Effector memory CD8-positive, alpha-beta T cell (primary cell): ENCODE data around the gene CAMTA1.

Source experiments
- ATAC-seq: fragments of 150-1000 bp; cut with Tn5 transposase; replicated peaks from 2 replicates; pipeline ENCODE4 v1.10.0; 2021; ENCODE audit warnings: mild to moderate bottlenecking, moderate library complexity
- DNase-seq, 3 experiments: peaks; one replicate each; pipeline ENCODE4 v3.0.0; 2021
- H3K27ac Mint-ChIP-seq, 2 donors: one replicate each; pipeline ENCODE4 v1.8.0; 2022; ENCODE audit warnings: mild to moderate bottlenecking in 2 of 2, mixed read lengths in 2 of 2, moderate library complexity in 2 of 2
- H3K27me3 Mint-ChIP-seq, 2 donors: one replicate each; pipeline ENCODE4 v1.8.0; 2022; ENCODE audit warnings: mixed read lengths in 2 of 2
- H3K36me3 Mint-ChIP-seq: one replicate; pipeline ENCODE4 v1.8.0; 2022; ENCODE audit warnings: mild to moderate bottlenecking, moderate library complexity, mixed read lengths; ENCODE audit not compliant: insufficient read depth
- H3K4me1 Mint-ChIP-seq, 2 donors: one replicate each; pipeline ENCODE4 v1.8.0; 2022; ENCODE audit warnings: low read depth in 2 of 2, mixed read lengths in 2 of 2
- H3K4me3 Mint-ChIP-seq, 2 donors: one replicate each; pipeline ENCODE4 v1.8.0; 2022; ENCODE audit warnings: mild to moderate bottlenecking in 2 of 2, mixed read lengths in 2 of 2, moderate library complexity in 2 of 2
- H3K9me3 Mint-ChIP-seq, 2 donors: one replicate each; pipeline ENCODE4 v1.8.0; 2022; ENCODE audit warnings: mixed read lengths in 2 of 2

CAMTA1 gene

GRCh38 chr1:7674972-7675371 lies 889.7 kb downstream of the CAMTA1 start:
- ATAC-seq = no peak
- H3K27me3 Mint-ChIP-seq = peaks cover 13 to 15% of the 10 kb centered on the region in 2 donors

DNA sequence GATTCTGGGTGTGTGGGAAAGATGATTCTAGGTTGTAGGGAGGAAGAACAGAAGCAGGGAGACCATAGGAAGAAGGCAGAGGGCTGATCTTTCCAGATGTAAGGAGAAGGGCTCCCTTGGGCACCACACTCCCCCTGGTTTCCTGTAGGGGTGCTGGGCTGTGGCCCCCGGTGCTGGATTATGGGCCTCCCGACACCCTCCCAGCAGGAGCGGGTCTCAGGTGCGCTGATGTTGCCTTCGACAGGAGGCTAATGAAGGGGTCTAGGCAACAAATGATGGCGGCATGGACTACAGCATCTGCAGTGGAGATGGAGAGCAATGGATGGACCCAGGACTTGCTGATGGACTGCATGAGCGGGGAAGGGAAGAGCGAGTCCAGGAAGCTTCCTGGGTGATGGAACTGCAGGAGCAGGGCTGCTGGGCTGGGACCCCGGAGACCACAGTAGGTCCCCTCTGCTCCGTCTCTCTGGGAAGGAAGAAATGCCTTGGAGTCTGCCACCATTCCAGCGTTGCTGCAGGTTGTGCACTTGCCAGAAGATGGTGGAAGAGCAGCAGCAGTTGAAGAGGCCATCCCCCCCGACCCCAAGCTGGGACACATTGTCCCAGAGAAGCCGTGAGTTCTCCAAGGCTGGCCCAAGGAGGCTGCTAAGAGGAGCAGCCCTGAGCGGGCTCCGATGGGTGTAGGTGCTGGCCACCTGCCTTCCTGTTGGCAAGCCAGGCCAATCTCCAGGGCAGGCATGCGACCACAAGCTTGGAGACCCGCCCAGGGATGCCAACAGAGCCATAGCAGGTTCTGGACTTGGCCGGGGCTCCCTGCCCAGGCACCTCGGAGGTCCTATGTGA lies 890.4 kb downstream of the CAMTA1 start:
- Mint-ChIP-seq H3K27ac (no peak overlapping the region), H3K27me3 (peaks cover 10 to 13% of the 10 kb centered on the region in 2 donors), H3K9me3 (no peaks in the 10 kb centered on the region), H3K4me1 (peaks cover 0 to 28% of the 10 kb centered on the region in 2 donors), H3K36me3 (no peaks in the 10 kb centered on the region), H3K4me3 (no peak overlapping the region)
- no peak for ATAC-seq
- DNase-seq = no peak

More at GRCh38 chr1:7674972-7675371, 889.7 kb downstream of the CAMTA1 start:
- Mint-ChIP-seq H3K4me1 (peaks cover 4 to 30% of the 10 kb centered on the region in 2 donors), H3K4me3 (no peak overlapping the region), H3K27ac (no peak overlapping the region), H3K9me3 (no peaks in the 10 kb centered on the region), H3K36me3 (no peaks in the 10 kb centered on the region)
- no peak for DNase-seq

GRCh38 chr1:7676274-7676945 lies 891.2 kb downstream of the CAMTA1 start:
- H3K4me3 Mint-ChIP-seq = no peak overlapping the region
- DNase-seq = no peak
- no peaks in the 10 kb centered on the region for H3K9me3 Mint-ChIP-seq
- no peak overlapping the region for H3K27ac Mint-ChIP-seq
- no peak for ATAC-seq
- H3K27me3 Mint-ChIP-seq = peaks cover 10 to 13% of the 10 kb centered on the region in 2 donors
- no peaks in the 10 kb centered on the region for H3K36me3 Mint-ChIP-seq
- peaks cover 0 to 31% of the 10 kb centered on the region in 2 donors for H3K4me1 Mint-ChIP-seq

DNA sequence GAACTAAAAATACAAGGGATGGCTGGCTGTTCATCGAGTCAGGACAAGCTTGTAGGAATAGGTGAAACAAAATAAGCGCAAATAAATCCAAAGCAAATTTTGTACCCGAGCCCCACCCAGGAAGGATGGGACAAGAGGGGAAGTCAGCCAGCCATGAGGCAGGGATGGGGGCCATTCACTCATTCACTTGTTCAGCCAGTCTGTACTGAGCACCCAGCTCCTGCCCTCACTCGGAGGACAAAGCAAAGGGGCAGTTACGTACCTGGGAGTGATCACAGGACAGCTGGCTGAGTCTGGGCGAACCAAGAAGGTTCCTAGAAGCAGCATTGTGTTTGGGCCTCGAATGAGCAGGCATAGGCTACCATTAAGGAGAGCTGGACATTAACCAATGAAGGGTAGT lies 891.9 kb downstream of the CAMTA1 start:
- Mint-ChIP-seq H3K27ac (no peak overlapping the region), H3K4me3 (no peak overlapping the region), H3K27me3 (peaks cover 9 to 10% of the 10 kb centered on the region in 2 donors), H3K36me3 (no peaks in the 10 kb centered on the region), H3K4me1 (peaks cover 0 to 26% of the 10 kb centered on the region in 2 donors), H3K9me3 (no peaks in the 10 kb centered on the region)
- ATAC-seq (no peak), DNase-seq (no peak)

DNA sequence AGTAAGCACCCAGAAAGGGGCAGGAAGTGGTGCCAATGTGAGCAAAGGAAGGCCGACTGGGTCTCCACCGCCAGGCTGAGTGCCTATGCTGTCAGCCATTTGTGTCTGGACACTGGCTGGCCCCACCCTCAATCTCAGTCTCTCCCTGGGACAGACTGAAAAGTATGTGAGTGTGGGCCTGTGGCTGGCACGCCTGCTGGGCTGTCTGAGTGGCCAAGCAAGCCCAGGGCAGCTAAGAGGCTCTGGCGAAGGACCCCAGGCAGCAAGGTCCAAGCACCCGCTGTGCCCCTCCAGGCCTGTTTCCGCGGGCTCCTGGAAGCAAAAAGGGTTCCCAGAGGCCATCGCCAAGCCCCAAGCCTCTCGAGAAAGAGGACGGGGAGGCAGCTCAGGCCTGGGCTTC lies 892.6 kb downstream of the CAMTA1 start:
- Mint-ChIP-seq H3K9me3 (no peaks in the 10 kb centered on the region), H3K4me3 (no peak overlapping the region), H3K27ac (no peak overlapping the region), H3K27me3 (peaks cover 7 to 10% of the 10 kb centered on the region in 2 donors), H3K36me3 (no peaks in the 10 kb centered on the region), H3K4me1 (peaks cover 0 to 21% of the 10 kb centered on the region in 2 donors)
- DNase-seq (no peak), ATAC-seq (no peak)

GRCh38 chr1:7678491-7679158 lies 893.4 kb downstream of the CAMTA1 start:
- no peaks in the 10 kb centered on the region for H3K36me3 Mint-ChIP-seq

DNA sequence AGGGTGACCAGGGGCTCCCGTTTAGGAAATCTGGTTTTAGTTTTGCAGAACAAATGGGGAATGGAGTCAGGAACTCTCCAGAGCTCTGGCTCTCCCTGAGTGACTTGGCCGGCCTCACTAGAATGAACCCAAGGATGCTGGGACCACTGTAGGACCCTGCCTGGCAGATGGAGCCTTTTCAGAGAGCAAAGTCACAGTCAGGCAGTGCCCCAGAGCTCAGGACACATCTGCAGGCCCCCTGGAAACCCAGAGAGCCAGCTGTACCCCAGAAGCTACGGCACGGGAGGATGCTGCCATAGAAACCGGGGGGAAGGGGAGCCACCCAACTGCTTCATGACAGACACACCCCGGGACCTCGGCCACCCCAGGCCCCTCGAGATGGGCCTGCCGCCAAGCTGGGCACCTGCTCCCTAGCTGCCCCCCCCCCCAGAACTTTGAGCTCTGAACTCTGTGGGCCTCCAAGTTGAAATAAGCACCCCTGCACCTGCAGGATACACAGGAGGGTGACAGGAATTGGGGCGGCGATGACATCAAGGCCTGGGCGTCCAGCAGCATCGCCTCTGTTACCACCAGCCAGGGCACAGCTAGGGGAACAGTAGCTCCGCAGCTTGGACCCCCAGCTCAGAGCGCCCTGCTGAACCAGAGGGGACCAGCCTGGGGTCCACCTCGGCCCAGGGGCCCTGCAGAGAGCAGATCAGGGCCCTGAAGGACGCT lies 894.1 kb downstream of the CAMTA1 start:
- H3K9me3 Mint-ChIP-seq = no peaks in the 10 kb centered on the region
- H3K4me3 Mint-ChIP-seq = peak overlapping the region; percentile 72 to 81
- ATAC-seq = no peak
- H3K27me3 Mint-ChIP-seq = peaks cover 7 to 10% of the 10 kb centered on the region in 2 donors
- no peak for DNase-seq
- peak overlapping the region in 1 of 2 donors; percentile 68 for H3K27ac Mint-ChIP-seq
- H3K36me3 Mint-ChIP-seq = no peaks in the 10 kb centered on the region
- H3K4me1 Mint-ChIP-seq = peaks cover 0 to 15% of the 10 kb centered on the region in 2 donors

More at GRCh38 chr1:7678491-7679158, 893.4 kb downstream of the CAMTA1 start:
- Mint-ChIP-seq H3K27ac (no peak overlapping the region), H3K9me3 (no peaks in the 10 kb centered on the region), H3K27me3 (peaks cover 7 to 10% of the 10 kb centered on the region in 2 donors), H3K4me1 (peaks cover 0 to 15% of the 10 kb centered on the region in 2 donors), H3K4me3 (peak overlapping the region; percentile 72 to 81)
- ATAC-seq (no peak), DNase-seq (no peak)

DNA sequence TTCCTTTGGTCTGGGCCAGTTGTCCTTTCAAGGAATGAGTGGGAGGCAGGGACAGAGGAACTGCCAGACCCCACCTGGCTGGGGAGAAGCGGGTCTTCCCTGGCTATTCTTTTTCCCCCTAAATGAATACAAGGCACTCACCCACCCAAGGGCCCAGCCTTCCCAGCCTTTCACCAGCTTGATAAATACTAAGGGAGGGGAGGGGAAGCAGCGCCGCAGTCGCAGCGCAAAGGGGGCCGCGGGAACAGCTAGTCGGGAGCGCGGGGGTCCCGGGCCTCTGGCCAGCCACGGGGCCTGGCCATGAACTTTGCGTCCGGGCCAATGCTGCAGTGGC lies 894.6 kb downstream of the CAMTA1 start:
- Mint-ChIP-seq H3K36me3 (no peaks in the 10 kb centered on the region), H3K4me3 (peak overlapping the region; percentile 72 to 81), H3K9me3 (no peaks in the 10 kb centered on the region), H3K27me3 (peaks cover 10 to 11% of the 10 kb centered on the region in 2 donors), H3K27ac (peak overlapping the region in 1 of 2 donors; percentile 68), H3K4me1 (peaks cover 0 to 15% of the 10 kb centered on the region in 2 donors)
- no peak for ATAC-seq
- no peak for DNase-seq

DNA sequence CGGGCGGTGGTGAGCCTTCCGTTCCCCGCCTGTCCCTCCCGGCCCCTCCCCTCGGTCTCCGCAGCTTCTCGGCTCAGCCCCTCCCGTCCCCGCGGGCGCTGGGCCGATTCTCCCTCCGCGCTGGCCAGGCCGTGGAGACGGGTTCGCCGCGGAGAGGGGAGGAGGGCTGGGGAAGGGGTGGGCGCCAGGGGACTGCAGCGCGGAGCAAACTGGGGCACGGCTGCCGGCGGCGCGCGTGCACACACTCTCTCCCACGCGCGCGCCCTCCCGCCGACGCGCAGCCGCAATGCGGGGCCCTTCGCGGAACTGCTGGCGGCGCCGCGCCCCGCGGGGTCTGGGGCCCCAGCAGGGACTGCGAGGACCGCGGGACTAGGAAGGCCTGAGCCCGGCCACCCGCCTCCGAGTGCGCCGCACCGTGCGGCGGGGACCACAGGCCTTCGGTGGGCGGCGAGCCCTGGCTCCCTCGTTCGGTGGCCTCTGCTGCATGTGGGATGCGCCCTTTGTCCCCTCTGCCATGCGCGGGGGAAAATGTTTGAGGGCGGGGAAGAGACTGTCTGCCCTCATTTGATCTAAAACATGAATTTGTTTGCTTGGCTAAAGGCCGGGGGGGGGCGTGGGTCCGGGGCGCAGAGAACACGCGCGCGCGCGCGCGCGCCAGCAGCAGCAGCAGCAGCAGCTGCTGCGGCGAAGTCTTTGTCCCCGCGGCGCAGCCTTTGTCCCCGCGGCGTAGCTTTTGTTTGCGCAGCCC lies 895.1 kb downstream of the CAMTA1 start:
- H3K4me3 Mint-ChIP-seq = peak overlapping the region; percentile 72 to 81
- peaks cover 0 to 14% of the 10 kb centered on the region in 2 donors for H3K4me1 Mint-ChIP-seq
- no peaks in the 10 kb centered on the region for H3K36me3 Mint-ChIP-seq
- ATAC-seq = peak; percentile 82
- peaks cover 7 to 14% of the 10 kb centered on the region in 2 donors for H3K27me3 Mint-ChIP-seq
- peak in 2 of 3 experiments; percentile 35 to 50 for DNase-seq
- H3K9me3 Mint-ChIP-seq = no peaks in the 10 kb centered on the region
- peak overlapping the region in 1 of 2 donors; percentile 68 for H3K27ac Mint-ChIP-seq

DNA sequence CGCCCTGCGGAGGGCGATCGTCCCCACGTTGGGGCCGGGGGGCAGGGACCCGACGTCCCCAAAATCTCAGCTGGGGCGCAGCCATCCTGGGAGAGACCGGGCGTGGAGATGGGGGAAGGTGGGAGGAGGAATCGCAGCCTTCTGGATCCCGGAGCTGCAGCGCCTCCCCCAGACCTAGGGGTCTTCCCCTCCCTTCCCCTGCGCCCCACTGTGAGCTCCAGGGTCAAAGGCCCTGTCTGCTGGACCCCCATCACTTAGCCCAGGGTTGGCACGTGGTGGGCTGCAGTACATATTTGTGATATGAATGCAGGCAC lies 895.7 kb downstream of the CAMTA1 start:
- H3K9me3 Mint-ChIP-seq = no peaks in the 10 kb centered on the region
- H3K4me1 Mint-ChIP-seq = peaks cover 0 to 11% of the 10 kb centered on the region in 2 donors
- H3K27me3 Mint-ChIP-seq = peaks cover 10 to 14% of the 10 kb centered on the region in 2 donors
- peak overlapping the region; percentile 72 to 81 for H3K4me3 Mint-ChIP-seq
- H3K27ac Mint-ChIP-seq = peak overlapping the region in 1 of 2 donors; percentile 68
- no peak for ATAC-seq
- no peaks in the 10 kb centered on the region for H3K36me3 Mint-ChIP-seq
- no peak for DNase-seq

DNA sequence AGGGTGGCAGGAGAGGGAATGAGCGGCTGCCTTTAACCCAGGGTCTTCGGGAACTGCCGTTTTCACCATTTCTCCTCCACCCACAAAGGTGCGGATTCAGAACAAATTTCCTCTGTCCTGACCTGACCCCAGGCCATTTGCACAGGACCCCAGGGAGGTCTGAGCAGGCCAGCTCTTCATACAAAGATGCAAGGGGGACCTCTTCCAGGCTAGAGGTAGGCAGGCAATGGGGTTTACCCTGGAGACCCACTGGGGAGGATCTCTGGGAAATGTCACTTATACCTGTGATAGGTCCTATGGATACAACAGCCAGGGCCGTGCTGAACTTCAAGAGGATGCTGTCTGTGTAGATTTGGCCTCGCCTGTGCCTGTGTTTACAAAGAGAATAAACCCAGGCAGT lies 896.1 kb downstream of the CAMTA1 start:
- H3K27me3 Mint-ChIP-seq = peaks cover 13 to 14% of the 10 kb centered on the region in 2 donors
- no peak overlapping the region for H3K27ac Mint-ChIP-seq
- H3K36me3 Mint-ChIP-seq = no peaks in the 10 kb centered on the region
- H3K4me1 Mint-ChIP-seq = peaks cover 0 to 11% of the 10 kb centered on the region in 2 donors
- no peaks in the 10 kb centered on the region for H3K9me3 Mint-ChIP-seq
- DNase-seq (no peak), ATAC-seq (no peak)
- H3K4me3 Mint-ChIP-seq = peak overlapping the region; percentile 72 to 81

DNA sequence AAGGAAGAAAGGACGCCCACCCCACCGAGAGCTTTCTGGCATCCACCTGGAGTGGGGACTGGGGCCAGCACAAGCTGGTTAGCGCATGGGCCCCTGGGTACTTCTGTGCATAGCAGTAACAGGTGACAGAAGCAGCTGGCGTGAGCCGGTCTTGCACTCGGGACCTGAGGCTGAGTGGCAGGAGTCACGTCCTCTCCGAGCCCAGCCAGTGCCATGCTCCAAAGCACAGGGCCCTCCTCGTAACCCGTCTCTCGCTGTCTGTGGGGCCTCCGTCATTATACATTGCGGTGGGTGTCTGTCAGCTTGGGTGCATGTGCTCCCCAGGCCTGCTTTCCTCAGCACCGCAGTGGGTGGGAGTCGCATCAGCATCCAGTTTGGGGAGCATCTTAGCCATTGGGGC lies 898.3 kb downstream of the CAMTA1 start:
- Mint-ChIP-seq H3K36me3 (no peaks in the 10 kb centered on the region), H3K9me3 (no peaks in the 10 kb centered on the region), H3K4me1 (peaks cover 0 to 9% of the 10 kb centered on the region in 2 donors), H3K27me3 (peaks cover 21 to 23% of the 10 kb centered on the region in 2 donors), H3K4me3 (no peak overlapping the region), H3K27ac (no peak overlapping the region)
- no peak for DNase-seq
- ATAC-seq = no peak
